ENCODE measurements around the gene CALD1.

- no peak for TF ChIP-seq CTCF (IDR thresholded peaks at IDR 0.05)
- TF ChIP-seq ZFX (IDR thresholded peaks at IDR 0.05; ENCODE audit: borderline replicate concordance) = no peak
Observed at GRCh38 chr7:134757938-134758337, 21.5 kb upstream of the CALD1 start.
